LNCAP (cell line): Measurements from ENCODE around the gene MPZL3.

Source experiments
- CTCF ChIP-seq: fragments of 450-650 bp; IDR thresholded peaks from 2 replicates; pipeline ENCODE4 v1.5.1; 2017; ENCODE audit warnings: mild to moderate bottlenecking

MPZL3 gene

GRCh38 chr11:118229274-118229847 is 22.8 kb downstream of the MPZL3 start:
- TF ChIP-seq CTCF: no peak

GRCh38 chr11:118227865-118228785 is 24.0 kb downstream of the MPZL3 start:
- no peak for TF ChIP-seq CTCF

- TF ChIP-seq CTCF: no peak
Measured at GRCh38 chr11:118226781-118227180, 25.4 kb downstream of the MPZL3 start.

- no peak for TF ChIP-seq CTCF
Measured at GRCh38 chr11:118226296-118226695, 25.9 kb downstream of the MPZL3 start.

GRCh38 chr11:118224511-118225188 is 27.5 kb downstream of the MPZL3 start, which contains the start of gene JAML:
Gene JAML, minus strand, starts transcription at chr11:118225011. Its CDS starts 10,145 bp downstream, at chr11:118214866.
- TF ChIP-seq CTCF: no peak

- TF ChIP-seq CTCF: no peak
Measured at GRCh38 chr11:118223992-118224391, 28.2 kb downstream of the MPZL3 start.

GRCh38 chr11:118223570-118223969 is 28.6 kb downstream of the MPZL3 start:
- no peak for TF ChIP-seq CTCF
